Endothelial cell of umbilical vein (primary cell): ENCODE results near the gene SSNA1. TPM values are rescaled to one million over a fixed set of nuclear protein-coding genes. Genes with fewer than 3 reads are reported as not detected.
"Not testable (repeated sequence)": the region's sequence is repeated elsewhere in the genome, so short reads cannot be mapped to it uniquely, and the experiment has no call there.

Source experiments
- BruUV-seq: library from RNA; stranded (reverse); fragments of 400-500 nt; replicated peaks from 2 replicates; lab custom pipeline; 2021; lab: Mats Ljungman, UMichigan
- CTCF ChIA-PET: fragments of 300-600, 350-600 bp; sonication (Branson Sonifier 250); formaldehyde crosslinking; loops from one replicate; lab custom pipeline; 2021; ENCODE audit warnings: antibody characterized with exemption, inconsistent platforms; lab: Charles Lee
- POLR2A ChIA-PET: fragments of 300-600, 350-600 bp; sonication (Branson Sonifier 250); formaldehyde crosslinking; loops from one replicate; lab custom pipeline; 2021; ENCODE audit warnings: antibody characterized with exemption, inconsistent platforms; lab: Charles Lee
- DNase-seq: peaks from one replicate; pipeline ENCODE4 v3.0.0-alpha.2; 2011; ENCODE audit warnings: low read depth, low spot score
- FAIRE-seq: peaks from 2 replicates; lab custom pipeline; 2011; peaks lifted over from hg19 to GRCh38; lab: Jason Lieb, UNC
- H2AFZ ChIP-seq: 2 replicates; pipeline ENCODE4 v1.6.0; 2012; ENCODE audit warnings: low read depth, low read length, control low read depth, inconsistent platforms
- H3K27ac ChIP-seq: 2 replicates; pipeline ENCODE4 v1.5.1; 2011; ENCODE audit warnings: low read depth, mild to moderate bottlenecking, control low read depth, low read length, moderate library complexity; ENCODE audit not compliant: insufficient read depth
- H3K27me3 ChIP-seq, 2 experiments: 2 replicates each; pipeline versions ENCODE4 v1.6.0 to v1.6.1; 2011; ENCODE audit warnings: low read length in 2 of 2, mixed read lengths in 1 of 2; ENCODE audit not compliant: control insufficient read depth in 2 of 2, insufficient read depth in 2 of 2
- H3K36me3 ChIP-seq, 2 experiments: 2 replicates in 1 of 2; 3 replicates in 1 of 2; pipeline ENCODE4 v1.5.1; 2011; ENCODE audit warnings: low read length in 2 of 2, mild to moderate bottlenecking in 1 of 2, moderate library complexity in 1 of 2; ENCODE audit not compliant: control insufficient read depth in 2 of 2, insufficient read depth in 2 of 2; ENCODE audit errors: extremely low read depth in 1 of 2
- H3K4me1 ChIP-seq: 3 replicates; pipeline ENCODE4 v1.5.1; 2011; ENCODE audit warnings: mild to moderate bottlenecking, low read length; ENCODE audit not compliant: control insufficient read depth, insufficient read depth; ENCODE audit errors: extremely low read depth
- H3K4me2 ChIP-seq: 2 replicates; pipeline ENCODE4 v1.6.1; 2011; ENCODE audit warnings: low read length, control low read depth, mixed read lengths; ENCODE audit not compliant: insufficient read depth
- H3K4me3 ChIP-seq, 3 experiments: fragments of 200-600 bp in 1 of 3; sonication (generic), shearing (Covaris generic) in 1 of 3; replicated peaks in 1 of 3; 2 replicates each; pipeline ENCODE4 v1.5.1; 2011 to 2016; ENCODE audit warnings: control low read depth in 3 of 3, low read length in 3 of 3, mild to moderate bottlenecking in 2 of 3, inconsistent platforms in 1 of 3, low read depth in 1 of 3, moderate library complexity in 1 of 3; ENCODE audit not compliant: insufficient read depth in 1 of 3
- H3K79me2 ChIP-seq: 2 replicates; pipeline ENCODE4 v1.6.0; 2012; ENCODE audit warnings: low read length, inconsistent platforms; ENCODE audit not compliant: control insufficient read depth, insufficient read depth
- H3K9ac ChIP-seq: replicated peaks from 2 replicates; pipeline ENCODE3; 2011; ENCODE audit warnings: low read length, control low read depth; ENCODE audit not compliant: insufficient read depth; ENCODE audit errors: extremely low read depth
- H3K9me1 ChIP-seq: replicated peaks from 3 replicates; pipeline ENCODE4 v1.6.0; 2011; ENCODE audit warnings: mild to moderate bottlenecking, low read length; ENCODE audit not compliant: control insufficient read depth, insufficient read depth; ENCODE audit errors: extremely low read depth
- H3K9me3 ChIP-seq: replicated peaks from 2 replicates; pipeline ENCODE4 v1.5.1; 2012; ENCODE audit warnings: low read length, inconsistent platforms; ENCODE audit not compliant: control insufficient read depth, insufficient read depth
- H4K20me1 ChIP-seq: replicated peaks from 2 replicates; pipeline ENCODE3; 2011; ENCODE audit warnings: mild to moderate bottlenecking, low read length; ENCODE audit not compliant: control insufficient read depth, insufficient read depth; ENCODE audit errors: extremely low read depth
- dilution Hi-C: fragments of 300-500 bp; cut with MboI; formaldehyde crosslinking; loops from one replicate; pipeline ENCODE4 v1.15.0; 2019; ENCODE audit warnings: low sequenced_read_pairs; ENCODE audit not compliant: extremely low pct_ligation_motif_present
- intact Hi-C: fragments of 100-400 bp; cut with micrococcal nuclease; formaldehyde crosslinking; loops from one replicate; pipeline ENCODE4 v1.10.0; 2022
- microRNA-seq: library from miRNA; unstranded; fragments of <30 nt; microRNA quantifications from one replicate; pipeline ENCODE4 v1.2.0, GENCODE V29; 2021; ENCODE audit warnings: borderline number of aligned reads, borderline replicate concordance
- polyA plus RNA-seq, 4 experiments: library from polyadenylated mRNA; depleted of rRNA in 3 of 4; stranded (reverse) in 3 of 4; unstranded in 1 of 4; fragments of >200 nt; gene quantifications; 2 replicates each; pipeline versions ENCODE4 v1.2.1 to v1.2.3, GENCODE V29; 2011 to 2012; ENCODE audit warnings: missing spikeins in 1 of 4
- small RNA-seq: library from RNA; depleted of rRNA; stranded (forward); fragments of <200 nt; gene quantifications from one replicate; pipeline ENCODE3, GENCODE V24; 2012; ENCODE audit warnings: low replicate concordance, low read depth; ENCODE audit not compliant: insufficient read depth, insufficient read length
- total RNA-seq: library from RNA; stranded (reverse); gene quantifications from 2 replicates; pipeline ENCODE4 v1.2.3, GENCODE V29; 2021

The SSNA1 gene
- total and polyA plus RNA-seq, 2 donors (not counting 3 experiments of a cell fraction or from before 2014, with no cell fraction given) = 89.0 to 146 TPM

GRCh38 chr9:137239541-137240200, 51.2 kb downstream of the SSNA1 start:
- H2AFZ ChIP-seq, H3K9me3 ChIP-seq, H3K27me3 ChIP-seq, dilution Hi-C loops, DNase-seq, H3K9me1 ChIP-seq, FAIRE-seq, H4K20me1 ChIP-seq: not testable (repeated sequence)
- intact Hi-C loops = loop anchor here (1.0 to 5.0 kb wide), 3 partner anchors 16 to 452 kb away; partner anchors contain the start of genes NELFB and TPRN
- Histone ChIP-seq H3K4me3 (peak overlapping the region; percentile 51 to 76 (median 65)), H3K4me1 (peaks cover 13% of the 10 kb centered on the region), H3K4me2 (peak overlapping the region; percentile 71), H3K27ac (peak overlapping the region; percentile 71), H3K79me2 (peaks cover 25% of the 10 kb centered on the region), H3K9ac (peak overlapping the region; percentile 62), H3K36me3 (peaks cover 6 to 16% of the 10 kb centered on the region in 2 experiments)
- TSS peak; percentile 19 for BruUV-seq
- CTCF ChIA-PET = interaction anchor here (1.1 to 2.1 kb wide), 7 partner anchors 12 to 193 kb away, joined by 3 to 7 read pairs (median 4); partner anchors contain the start of genes DPP7, NELFB, NRARP and RNF224
- POLR2A ChIA-PET = interaction anchor here (0.5 to 5.0 kb wide), 8 partner anchors 13 to 248 kb away, joined by 4 to 66 read pairs (median 8); partner anchors contain the start of genes ANAPC2, MAN1B1, NELFB and PAXX

Small RNA genes lying within 50 kb of the gene (microRNA-seq; reads per million reads assigned to microRNA genes)
- not detected for gene MIR3621

Small RNA genes lying within 50 kb of the gene (small RNA-seq; reads per million reads assigned to genes)
- not detected for gene MIR3621

Other genes starting within 250 kb of the SSNA1 start
Only the 30 nearest of the 33 such genes appear.
- gene PTGDS, start 211.2 kb upstream of the SSNA1 start, total RNA-seq = not detected in 2 replicates
- gene PTGDS, start 211.2 kb upstream of the SSNA1 start, polyA plus RNA-seq = not detected in 2 replicates
- not detected in 2 replicates for gene LCNL1, start 205.7 kb upstream of the SSNA1 start, total RNA-seq
- gene LCNL1, start 205.7 kb upstream of the SSNA1 start, polyA plus RNA-seq = not detected in 2 replicates
- 35.0 and 38.7 TPM in 2 replicates for gene PAXX, start 196.3 kb upstream of the SSNA1 start, total RNA-seq
- 34.0 and 49.9 TPM in 2 replicates for gene PAXX, start 196.3 kb upstream of the SSNA1 start, polyA plus RNA-seq
- not detected in 2 replicates for gene CLIC3, start 192.1 kb upstream of the SSNA1 start, total RNA-seq
- gene CLIC3, start 192.1 kb upstream of the SSNA1 start, polyA plus RNA-seq = 2.3 and 4.1 TPM in 2 replicates
- 20.0 and 23.4 TPM in 2 replicates for gene ABCA2, start 160.4 kb upstream of the SSNA1 start, total RNA-seq
- gene ABCA2, start 160.4 kb upstream of the SSNA1 start, polyA plus RNA-seq = 29.1 and 41.2 TPM in 2 replicates
- not detected in 2 replicates for gene FUT7, start 156.6 kb upstream of the SSNA1 start, total RNA-seq
- not detected in 2 replicates for gene FUT7, start 156.6 kb upstream of the SSNA1 start, polyA plus RNA-seq
- 157 and 181 TPM in 2 replicates for gene NPDC1, start 142.5 kb upstream of the SSNA1 start, total RNA-seq
- gene NPDC1, start 142.5 kb upstream of the SSNA1 start, polyA plus RNA-seq = 115 and 144 TPM in 2 replicates
- gene ENTPD2, start 134.6 kb upstream of the SSNA1 start, total RNA-seq = not detected in 2 replicates
- gene ENTPD2, start 134.6 kb upstream of the SSNA1 start, polyA plus RNA-seq = 0.03 TPM in 1 of 2 replicates, not detected in the other
- gene SAPCD2, start 118.1 kb upstream of the SSNA1 start, total RNA-seq = 24.3 and 27.8 TPM in 2 replicates
- gene SAPCD2, start 118.1 kb upstream of the SSNA1 start, polyA plus RNA-seq = 11.5 and 13.2 TPM in 2 replicates
- gene UAP1L1, start 111.2 kb upstream of the SSNA1 start, total RNA-seq = 38.1 and 41.7 TPM in 2 replicates
- gene UAP1L1, start 111.2 kb upstream of the SSNA1 start, polyA plus RNA-seq = 26.0 and 31.0 TPM in 2 replicates
- 67.7 and 75.3 TPM in 2 replicates for gene MAN1B1, start 101.7 kb upstream of the SSNA1 start, total RNA-seq
- 81.0 and 83.3 TPM in 2 replicates for gene MAN1B1, start 101.7 kb upstream of the SSNA1 start, polyA plus RNA-seq
- gene DPP7, start 73.9 kb upstream of the SSNA1 start, total RNA-seq = 118 and 149 TPM in 2 replicates
- 200 and 247 TPM in 2 replicates for gene DPP7, start 73.9 kb upstream of the SSNA1 start, polyA plus RNA-seq
- not detected in 2 replicates for gene GRIN1, start 49.5 kb upstream of the SSNA1 start, total RNA-seq
- gene GRIN1, start 49.5 kb upstream of the SSNA1 start, polyA plus RNA-seq = not detected in 2 replicates
- gene LRRC26, start 18.6 kb upstream of the SSNA1 start, total RNA-seq = not detected in 2 replicates
- gene LRRC26, start 18.6 kb upstream of the SSNA1 start, polyA plus RNA-seq = 0.08 TPM in 1 of 2 replicates, not detected in the other
- not detected in 2 replicates for gene TMEM210, start 16.6 kb upstream of the SSNA1 start, total RNA-seq
- gene TMEM210, start 16.6 kb upstream of the SSNA1 start, polyA plus RNA-seq = not detected in 2 replicates
- gene ANAPC2, start 116 bp upstream of the SSNA1 start, total RNA-seq = 69.2 and 70.0 TPM in 2 replicates
- gene ANAPC2, start 116 bp upstream of the SSNA1 start, polyA plus RNA-seq = 44.8 and 57.5 TPM in 2 replicates
- gene TPRN, start 12.1 kb downstream of the SSNA1 start, total RNA-seq = 12.1 and 12.4 TPM in 2 replicates
- gene TPRN, start 12.1 kb downstream of the SSNA1 start, polyA plus RNA-seq = 4.3 and 5.7 TPM in 2 replicates
- gene TMEM203, start 17.0 kb downstream of the SSNA1 start, total RNA-seq = 25.6 and 29.6 TPM in 2 replicates
- gene TMEM203, start 17.0 kb downstream of the SSNA1 start, polyA plus RNA-seq = 39.8 and 40.4 TPM in 2 replicates
- gene NDOR1, start 17.0 kb downstream of the SSNA1 start, total RNA-seq = 23.4 and 26.7 TPM in 2 replicates
- gene NDOR1, start 17.0 kb downstream of the SSNA1 start, polyA plus RNA-seq = 13.5 and 18.0 TPM in 2 replicates
- 3.8 and 4.8 TPM in 2 replicates for gene RNF208, start 33.6 kb downstream of the SSNA1 start, total RNA-seq
- 1.3 and 1.7 TPM in 2 replicates for gene RNF208, start 33.6 kb downstream of the SSNA1 start, polyA plus RNA-seq
- 0.44 and 0.92 TPM in 2 replicates for gene CYSRT1, start 36.5 kb downstream of the SSNA1 start, total RNA-seq
- gene CYSRT1, start 36.5 kb downstream of the SSNA1 start, polyA plus RNA-seq = 1.1 and 1.6 TPM in 2 replicates
- gene RNF224, start 38.8 kb downstream of the SSNA1 start, total RNA-seq = not detected in 2 replicates
- gene RNF224, start 38.8 kb downstream of the SSNA1 start, polyA plus RNA-seq = not detected in 2 replicates
- gene SLC34A3, start 42.2 kb downstream of the SSNA1 start, total RNA-seq = not detected in 2 replicates
- gene SLC34A3, start 42.2 kb downstream of the SSNA1 start, polyA plus RNA-seq = not detected in 2 replicates
- gene TUBB4B, start 52.6 kb downstream of the SSNA1 start, total RNA-seq = 546 and 558 TPM in 2 replicates
- 418 and 439 TPM in 2 replicates for gene TUBB4B, start 52.6 kb downstream of the SSNA1 start, polyA plus RNA-seq
- not detected in 2 replicates for gene STPG3, start 62.6 kb downstream of the SSNA1 start, total RNA-seq
- not detected in 2 replicates for gene STPG3, start 62.6 kb downstream of the SSNA1 start, polyA plus RNA-seq
- 70.2 and 76.1 TPM in 2 replicates for gene NELFB, start 66.7 kb downstream of the SSNA1 start, total RNA-seq
- 61.8 and 62.3 TPM in 2 replicates for gene NELFB, start 66.7 kb downstream of the SSNA1 start, polyA plus RNA-seq
- 46.4 and 48.0 TPM in 2 replicates for gene TOR4A, start 89.0 kb downstream of the SSNA1 start, total RNA-seq
- gene TOR4A, start 89.0 kb downstream of the SSNA1 start, polyA plus RNA-seq = 32.4 and 45.7 TPM in 2 replicates
- gene NRARP, start 113.6 kb downstream of the SSNA1 start, total RNA-seq = 50.0 and 61.0 TPM in 2 replicates
- gene NRARP, start 113.6 kb downstream of the SSNA1 start, polyA plus RNA-seq = 54.0 and 72.9 TPM in 2 replicates
- 26.6 and 30.3 TPM in 2 replicates for gene EXD3, start 234.5 kb downstream of the SSNA1 start, total RNA-seq
- 17.7 and 24.7 TPM in 2 replicates for gene EXD3, start 234.5 kb downstream of the SSNA1 start, polyA plus RNA-seq
- 0.91 and 1.3 TPM in 2 replicates for gene NOXA1, start 234.7 kb downstream of the SSNA1 start, total RNA-seq
- gene NOXA1, start 234.7 kb downstream of the SSNA1 start, polyA plus RNA-seq = 0.40 and 0.51 TPM in 2 replicates